WTC11 (cell line): Measurements from ENCODE around the gene SYT13.

Experiments
- ATF1 ChIP-seq: sonication (generic); formaldehyde crosslinking; IDR thresholded peaks from 2 replicates; pipeline ENCODE4 v1.8.1; 2023; ENCODE audit warnings: mild to moderate bottlenecking, moderate library complexity, missing genetic modification reagents
- ELF4 ChIP-seq: sonication (generic); formaldehyde crosslinking; IDR thresholded peaks from 2 replicates; pipeline ENCODE4 v1.8.1; 2022; ENCODE audit warnings: low read depth, mild to moderate bottlenecking, moderate library complexity, missing genetic modification reagents
- FOXK1 ChIP-seq: sonication (generic); formaldehyde crosslinking; IDR thresholded peaks from 2 replicates; pipeline ENCODE4 v1.8.0; 2022; ENCODE audit warnings: mild to moderate bottlenecking, moderate library complexity, missing genetic modification reagents
- FOXP4 ChIP-seq: sonication (generic); formaldehyde crosslinking; IDR thresholded peaks from 2 replicates; pipeline ENCODE4 v1.8.0; 2022; ENCODE audit warnings: mild to moderate bottlenecking, missing genetic modification reagents
- MAX ChIP-seq: sonication (generic); formaldehyde crosslinking; IDR thresholded peaks from 2 replicates; pipeline ENCODE4 v1.8.0; 2022; ENCODE audit warnings: mild to moderate bottlenecking, missing genetic modification reagents
- MYBL2 ChIP-seq: sonication (generic); formaldehyde crosslinking; IDR thresholded peaks from 2 replicates; pipeline ENCODE4 v1.8.1; 2023; ENCODE audit warnings: mild to moderate bottlenecking, moderate library complexity, missing genetic modification reagents
- PREB ChIP-seq: sonication (generic); formaldehyde crosslinking; IDR thresholded peaks from 2 replicates; pipeline ENCODE4 v1.8.1; 2022; ENCODE audit warnings: mild to moderate bottlenecking, missing genetic modification reagents, moderate library complexity, borderline replicate concordance
- ZMAT4 ChIP-seq: fragments of 250-450 bp; sonication (Bioruptor Pico); IDR thresholded peaks from 2 replicates; pipeline ENCODE4 v1.9.0; 2021; ENCODE audit warnings: mild to moderate bottlenecking
- ZNF219 ChIP-seq: sonication (generic); formaldehyde crosslinking; IDR thresholded peaks from 2 replicates; pipeline ENCODE4 v1.8.0; 2023; ENCODE audit warnings: missing genetic modification reagents, mild to moderate bottlenecking, borderline replicate concordance
- ZSCAN18 ChIP-seq: fragments of 250-450 bp; sonication (Bioruptor Pico); IDR thresholded peaks from 2 replicates; pipeline ENCODE4 v2.1.2; 2022; ENCODE audit warnings: mild to moderate bottlenecking, moderate library complexity
- TF ChIP-seq, protein P1 (sequence below): fragments of 200-600 bp; IDR thresholded peaks from 2 replicates; pipeline ENCODE4 v1.8.0; 2022; ENCODE audit warnings: antibody characterized with exemption
- TF ChIP-seq, protein P2 (sequence below): sonication (generic); formaldehyde crosslinking; IDR thresholded peaks from 2 replicates; pipeline ENCODE4 v1.8.1; 2022; ENCODE audit warnings: low read depth, missing genetic modification reagents, borderline replicate concordance
- TF ChIP-seq, protein P3 (sequence below): sonication (generic); formaldehyde crosslinking; conservative IDR thresholded peaks from 2 replicates; pipeline ENCODE4 v1.8.1; 2022; ENCODE audit warnings: mild to moderate bottlenecking, missing genetic modification reagents

DNA sequence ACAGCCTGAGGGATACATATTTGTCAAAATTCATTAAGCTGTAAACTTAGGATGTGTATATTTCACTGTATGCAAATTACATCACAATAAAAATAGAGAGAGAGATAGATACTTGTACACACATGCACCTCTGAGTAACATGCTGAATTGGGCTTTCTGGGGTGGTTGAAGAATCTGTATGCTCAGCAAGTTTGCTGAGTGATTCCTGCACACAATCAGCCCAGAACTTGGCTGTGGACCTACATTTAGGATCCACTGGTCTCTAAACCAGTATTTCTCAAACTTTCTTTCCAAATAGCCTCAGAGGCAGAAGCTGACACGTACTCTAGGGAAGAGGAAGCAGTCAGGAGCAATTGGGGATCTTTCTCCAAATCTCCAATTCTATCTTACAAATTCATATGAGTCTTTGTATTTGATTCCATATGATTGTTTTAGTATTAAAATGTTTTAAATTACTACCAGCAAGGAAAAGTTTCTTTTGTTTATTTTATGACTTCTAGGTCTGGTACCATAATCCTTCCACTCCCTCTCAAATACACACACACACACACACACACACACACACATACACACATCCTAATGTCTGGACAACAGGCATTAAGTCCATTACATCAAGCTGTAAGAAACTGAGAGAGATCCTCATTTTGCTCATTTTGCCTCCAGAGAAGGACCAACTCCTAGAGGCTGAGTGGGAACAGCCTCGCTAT, 20.0 kb downstream of the SYT13 start:
- TF ChIP-seq ZSCAN18 (CRISPR knock-in tag) (no peak), MYBL2 (CRISPR knock-in tag) (no peak), ATF1 (CRISPR knock-in tag) (no peak), ZMAT4 (no peak), PREB (CRISPR knock-in tag) (no peak), FOXP4 (CRISPR knock-in tag) (no peak), ELF4 (CRISPR knock-in tag) (no peak), MAX (no peak), ZNF219 (CRISPR knock-in tag) (no peak), FOXK1 (CRISPR knock-in tag) (no peak)
- TF ChIP-seq, protein P1, sequence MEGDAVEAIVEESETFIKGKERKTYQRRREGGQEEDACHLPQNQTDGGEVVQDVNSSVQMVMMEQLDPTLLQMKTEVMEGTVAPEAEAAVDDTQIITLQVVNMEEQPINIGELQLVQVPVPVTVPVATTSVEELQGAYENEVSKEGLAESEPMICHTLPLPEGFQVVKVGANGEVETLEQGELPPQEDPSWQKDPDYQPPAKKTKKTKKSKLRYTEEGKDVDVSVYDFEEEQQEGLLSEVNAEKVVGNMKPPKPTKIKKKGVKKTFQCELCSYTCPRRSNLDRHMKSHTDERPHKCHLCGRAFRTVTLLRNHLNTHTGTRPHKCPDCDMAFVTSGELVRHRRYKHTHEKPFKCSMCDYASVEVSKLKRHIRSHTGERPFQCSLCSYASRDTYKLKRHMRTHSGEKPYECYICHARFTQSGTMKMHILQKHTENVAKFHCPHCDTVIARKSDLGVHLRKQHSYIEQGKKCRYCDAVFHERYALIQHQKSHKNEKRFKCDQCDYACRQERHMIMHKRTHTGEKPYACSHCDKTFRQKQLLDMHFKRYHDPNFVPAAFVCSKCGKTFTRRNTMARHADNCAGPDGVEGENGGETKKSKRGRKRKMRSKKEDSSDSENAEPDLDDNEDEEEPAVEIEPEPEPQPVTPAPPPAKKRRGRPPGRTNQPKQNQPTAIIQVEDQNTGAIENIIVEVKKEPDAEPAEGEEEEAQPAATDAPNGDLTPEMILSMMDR, result no peak
- TF ChIP-seq, protein P2, sequence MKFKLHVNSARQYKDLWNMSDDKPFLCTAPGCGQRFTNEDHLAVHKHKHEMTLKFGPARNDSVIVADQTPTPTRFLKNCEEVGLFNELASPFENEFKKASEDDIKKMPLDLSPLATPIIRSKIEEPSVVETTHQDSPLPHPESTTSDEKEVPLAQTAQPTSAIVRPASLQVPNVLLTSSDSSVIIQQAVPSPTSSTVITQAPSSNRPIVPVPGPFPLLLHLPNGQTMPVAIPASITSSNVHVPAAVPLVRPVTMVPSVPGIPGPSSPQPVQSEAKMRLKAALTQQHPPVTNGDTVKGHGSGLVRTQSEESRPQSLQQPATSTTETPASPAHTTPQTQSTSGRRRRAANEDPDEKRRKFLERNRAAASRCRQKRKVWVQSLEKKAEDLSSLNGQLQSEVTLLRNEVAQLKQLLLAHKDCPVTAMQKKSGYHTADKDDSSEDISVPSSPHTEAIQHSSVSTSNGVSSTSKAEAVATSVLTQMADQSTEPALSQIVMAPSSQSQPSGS (CRISPR knock-in tag), result no peak
- TF ChIP-seq, protein P3, sequence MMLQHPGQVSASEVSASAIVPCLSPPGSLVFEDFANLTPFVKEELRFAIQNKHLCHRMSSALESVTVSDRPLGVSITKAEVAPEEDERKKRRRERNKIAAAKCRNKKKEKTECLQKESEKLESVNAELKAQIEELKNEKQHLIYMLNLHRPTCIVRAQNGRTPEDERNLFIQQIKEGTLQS (CRISPR knock-in tag), result no peak
